Activated naive CD8-positive, alpha-beta T cell treated with anti-CD3 and anti-CD28 coated beads for 36 hours (primary cell): Measurements from ENCODE around the gene TNIK. TPM values are rescaled to one million over a fixed set of nuclear protein-coding genes. Genes with fewer than 3 reads are reported as not detected.

ENCODE experiments used
- DNase-seq: peaks from one replicate; pipeline ENCODE4 v3.0.0; 2021
- H3K27ac Mint-ChIP-seq: one replicate; pipeline ENCODE4 v1.8.0; 2022; ENCODE audit warnings: mild to moderate bottlenecking, moderate library complexity, mixed read lengths
- H3K27me3 Mint-ChIP-seq: one replicate; pipeline ENCODE4 v1.8.0; 2022; ENCODE audit warnings: mild to moderate bottlenecking, mixed read lengths
- H3K36me3 Mint-ChIP-seq: one replicate; pipeline ENCODE4 v1.8.0; 2021; ENCODE audit warnings: mild to moderate bottlenecking, mixed read lengths
- H3K4me1 Mint-ChIP-seq: one replicate; pipeline ENCODE4 v1.8.0; 2021; ENCODE audit warnings: mixed read lengths
- H3K4me3 Mint-ChIP-seq: one replicate; pipeline ENCODE4 v1.8.0; 2022; ENCODE audit warnings: mild to moderate bottlenecking, moderate library complexity, mixed read lengths
- H3K9me3 Mint-ChIP-seq: one replicate; pipeline ENCODE4 v1.8.0; 2022; ENCODE audit warnings: mixed read lengths
- total RNA-seq, 2 experiments: library from RNA; stranded (reverse); gene quantifications; one replicate each; pipeline ENCODE4 v1.2.3, GENCODE V29; 2021

Gene TNIK
- total RNA-seq, 2 experiments from 2014 or later: 21.3 to 24.6 TPM

GRCh38 chr3:171349392-171349791 lies 110.8 kb downstream of the TNIK start:
- H3K4me1 Mint-ChIP-seq: peaks cover 38% of the 10 kb centered on the region
- H3K4me3 Mint-ChIP-seq: no peak overlapping the region
- H3K27ac Mint-ChIP-seq: no peak overlapping the region
- no peak for DNase-seq
- H3K36me3 Mint-ChIP-seq: peaks cover 19% of the 10 kb centered on the region
- peaks cover 3% of the 10 kb centered on the region for H3K9me3 Mint-ChIP-seq
- no peaks in the 10 kb centered on the region for H3K27me3 Mint-ChIP-seq

- H3K4me1 Mint-ChIP-seq: peaks cover 38% of the 10 kb centered on the region
- H3K36me3 Mint-ChIP-seq: peaks cover 28% of the 10 kb centered on the region
- DNase-seq: no peak
- H3K27ac Mint-ChIP-seq: no peak overlapping the region
- H3K9me3 Mint-ChIP-seq: peaks cover 9% of the 10 kb centered on the region
- no peak overlapping the region for H3K4me3 Mint-ChIP-seq
- H3K27me3 Mint-ChIP-seq: no peaks in the 10 kb centered on the region
Observed at GRCh38 chr3:171348121-171348520, 112.1 kb downstream of the TNIK start.

- Mint-ChIP-seq H3K36me3 (peaks cover 32% of the 10 kb centered on the region), H3K27me3 (no peaks in the 10 kb centered on the region), H3K9me3 (peaks cover 12% of the 10 kb centered on the region), H3K27ac (no peak overlapping the region), H3K4me3 (no peak overlapping the region), H3K4me1 (peaks cover 36% of the 10 kb centered on the region)
- DNase-seq: no peak
Observed at GRCh38 chr3:171347301-171348039, 112.7 kb downstream of the TNIK start.

- Mint-ChIP-seq H3K9me3 (peaks cover 13% of the 10 kb centered on the region), H3K27me3 (no peaks in the 10 kb centered on the region), H3K4me1 (peaks cover 33% of the 10 kb centered on the region), H3K27ac (no peak overlapping the region), H3K4me3 (no peak overlapping the region), H3K36me3 (peaks cover 35% of the 10 kb centered on the region)
- no peak for DNase-seq
Observed at GRCh38 chr3:171346582-171347300, 113.5 kb downstream of the TNIK start.

GRCh38 chr3:171346019-171346418 lies 114.2 kb downstream of the TNIK start:
- Mint-ChIP-seq H3K27me3 (no peaks in the 10 kb centered on the region), H3K27ac (no peak overlapping the region), H3K9me3 (peaks cover 13% of the 10 kb centered on the region), H3K4me3 (no peak overlapping the region), H3K4me1 (peaks cover 27% of the 10 kb centered on the region), H3K36me3 (peaks cover 35% of the 10 kb centered on the region)
- no peak for DNase-seq

GRCh38 chr3:171345107-171345843 lies 114.9 kb downstream of the TNIK start:
- Mint-ChIP-seq H3K9me3 (peaks cover 13% of the 10 kb centered on the region), H3K27ac (no peak overlapping the region)

GRCh38 chr3:171343693-171344092 lies 116.5 kb downstream of the TNIK start:
- Mint-ChIP-seq H3K9me3 (peaks cover 13% of the 10 kb centered on the region), H3K36me3 (peaks cover 35% of the 10 kb centered on the region), H3K27ac (no peak overlapping the region), H3K27me3 (no peaks in the 10 kb centered on the region), H3K4me1 (peaks cover 19% of the 10 kb centered on the region), H3K4me3 (no peak overlapping the region)
- no peak for DNase-seq

More at GRCh38 chr3:171345107-171345843, 114.9 kb downstream of the TNIK start:
- Mint-ChIP-seq H3K27me3 (no peaks in the 10 kb centered on the region), H3K36me3 (peaks cover 35% of the 10 kb centered on the region), H3K4me1 (peaks cover 23% of the 10 kb centered on the region), H3K4me3 (no peak overlapping the region)
- no peak for DNase-seq

GRCh38 chr3:171342783-171343420 lies 117.3 kb downstream of the TNIK start:
- peaks cover 35% of the 10 kb centered on the region for H3K36me3 Mint-ChIP-seq
- DNase-seq: no peak

GRCh38 chr3:171342200-171342599 lies 118.0 kb downstream of the TNIK start:
- H3K27ac Mint-ChIP-seq: no peak overlapping the region
- H3K4me3 Mint-ChIP-seq: no peak overlapping the region
- no peak for DNase-seq
- no peaks in the 10 kb centered on the region for H3K27me3 Mint-ChIP-seq
- H3K4me1 Mint-ChIP-seq: peaks cover 7% of the 10 kb centered on the region
- H3K36me3 Mint-ChIP-seq: peaks cover 35% of the 10 kb centered on the region
- H3K9me3 Mint-ChIP-seq: peaks cover 13% of the 10 kb centered on the region

More at GRCh38 chr3:171342783-171343420, 117.3 kb downstream of the TNIK start:
- Mint-ChIP-seq H3K9me3 (peaks cover 13% of the 10 kb centered on the region), H3K4me1 (peaks cover 13% of the 10 kb centered on the region), H3K4me3 (no peak overlapping the region), H3K27ac (no peak overlapping the region), H3K27me3 (no peaks in the 10 kb centered on the region)

GRCh38 chr3:171340434-171340833 lies 119.8 kb downstream of the TNIK start:
- DNase-seq: no peak
- Mint-ChIP-seq H3K9me3 (peaks cover 13% of the 10 kb centered on the region), H3K4me1 (peaks cover 7% of the 10 kb centered on the region), H3K4me3 (no peak overlapping the region), H3K27ac (no peak overlapping the region), H3K36me3 (peaks cover 24% of the 10 kb centered on the region), H3K27me3 (no peaks in the 10 kb centered on the region)

GRCh38 chr3:171339598-171339997 lies 120.6 kb downstream of the TNIK start:
- no peak for DNase-seq
- peaks cover 13% of the 10 kb centered on the region for H3K9me3 Mint-ChIP-seq
- no peaks in the 10 kb centered on the region for H3K27me3 Mint-ChIP-seq
- no peak overlapping the region for H3K27ac Mint-ChIP-seq
- H3K36me3 Mint-ChIP-seq: peaks cover 18% of the 10 kb centered on the region
- H3K4me1 Mint-ChIP-seq: peaks cover 12% of the 10 kb centered on the region
- H3K4me3 Mint-ChIP-seq: no peak overlapping the region

GRCh38 chr3:171336406-171336805 lies 123.8 kb downstream of the TNIK start:
- H3K27me3 Mint-ChIP-seq: no peaks in the 10 kb centered on the region
- no peak overlapping the region for H3K27ac Mint-ChIP-seq
- no peak for DNase-seq
- no peak overlapping the region for H3K4me3 Mint-ChIP-seq
- H3K9me3 Mint-ChIP-seq: no peaks in the 10 kb centered on the region
- no peaks in the 10 kb centered on the region for H3K36me3 Mint-ChIP-seq
- H3K4me1 Mint-ChIP-seq: peaks cover 29% of the 10 kb centered on the region

- DNase-seq: no peak
Observed at GRCh38 chr3:171335559-171335958, 124.6 kb downstream of the TNIK start.

GRCh38 chr3:171334465-171334811 lies 125.8 kb downstream of the TNIK start:
- H3K9me3 Mint-ChIP-seq: no peaks in the 10 kb centered on the region
- no peak overlapping the region for H3K4me3 Mint-ChIP-seq
- no peaks in the 10 kb centered on the region for H3K27me3 Mint-ChIP-seq
- H3K4me1 Mint-ChIP-seq: peaks cover 43% of the 10 kb centered on the region
- H3K36me3 Mint-ChIP-seq: peaks cover 2% of the 10 kb centered on the region
- H3K27ac Mint-ChIP-seq: no peak overlapping the region
- no peak for DNase-seq

More at GRCh38 chr3:171335559-171335958, 124.6 kb downstream of the TNIK start:
- no peak overlapping the region for H3K27ac Mint-ChIP-seq
- peaks cover 37% of the 10 kb centered on the region for H3K4me1 Mint-ChIP-seq
- no peaks in the 10 kb centered on the region for H3K27me3 Mint-ChIP-seq
- no peaks in the 10 kb centered on the region for H3K9me3 Mint-ChIP-seq
- no peak overlapping the region for H3K4me3 Mint-ChIP-seq
- H3K36me3 Mint-ChIP-seq: peaks cover 1% of the 10 kb centered on the region
